HUES64 (cell line): Measurements from ENCODE around the gene ATP11B.

ENCODE experiments used
- H3K27ac ChIP-seq: 2 replicates; pipeline ENCODE4 v1.7.0; 2013; ENCODE audit warnings: low read depth, low read length, inconsistent platforms
- H3K27me3 ChIP-seq: 2 replicates; pipeline ENCODE4 v1.6.1; 2013; ENCODE audit warnings: mild to moderate bottlenecking, low read length; ENCODE audit not compliant: insufficient read depth
- H3K36me3 ChIP-seq: 2 replicates; pipeline ENCODE4 v1.6.1; 2013; ENCODE audit warnings: mild to moderate bottlenecking, low read length; ENCODE audit not compliant: insufficient read depth
- H3K4me1 ChIP-seq: 2 replicates; pipeline ENCODE4 v1.6.1; 2013; ENCODE audit warnings: mild to moderate bottlenecking, low read length, moderate library complexity; ENCODE audit not compliant: insufficient read depth
- H3K4me3 ChIP-seq: 2 replicates; pipeline ENCODE4 v1.5.1; 2013; ENCODE audit warnings: mild to moderate bottlenecking, low read length, moderate library complexity
- H3K9ac ChIP-seq: 2 replicates; pipeline ENCODE4 v1.6.1; 2013; ENCODE audit warnings: mild to moderate bottlenecking, low read depth, low read length
- H3K9me3 ChIP-seq: 2 replicates; pipeline ENCODE4 v1.6.1; 2013; ENCODE audit warnings: low read depth, low read length; ENCODE audit not compliant: insufficient read depth
- WGBS: fragments of 150-250, 120-280 bp; methylation state at CpG from one replicate; pipeline ENCODE4 v1.1.7; 2013; ENCODE audit warnings: missing lambda C conversion rate; 5-methylcytosine and 5-hydroxymethylcytosine counted together

ATP11B gene

GRCh38 chr3:182913889-182914288, 120.6 kb downstream of the ATP11B start:
- 95% methylated on average over 4 of the region's 4 CpGs for WGBS
- H3K36me3 ChIP-seq: no peaks in the 10 kb centered on the region
- H3K9ac ChIP-seq: no peak overlapping the region
- no peaks in the 10 kb centered on the region for H3K9me3 ChIP-seq
- no peak overlapping the region for H3K27ac ChIP-seq
- H3K27me3 ChIP-seq: no peaks in the 10 kb centered on the region
- no peaks in the 10 kb centered on the region for H3K4me1 ChIP-seq
- H3K4me3 ChIP-seq: no peak overlapping the region

DNA sequence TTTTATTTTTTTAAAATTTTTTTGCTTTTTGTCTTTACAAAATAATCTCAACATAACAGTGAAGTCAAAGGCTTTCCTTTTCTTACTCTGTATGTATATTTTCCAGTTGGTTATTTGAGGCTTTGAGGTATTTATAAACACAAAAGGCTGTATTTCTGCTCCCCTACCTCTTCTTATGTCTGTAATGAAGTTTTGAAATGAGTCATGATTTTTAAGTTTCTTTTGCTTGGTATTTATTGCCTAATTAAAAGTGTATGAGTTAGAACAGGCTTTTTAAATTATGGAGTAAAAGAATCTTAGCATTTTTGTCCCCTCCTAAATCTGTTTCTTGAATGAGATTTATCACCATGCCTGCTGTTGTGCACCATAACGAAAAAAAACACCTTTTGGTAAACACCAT, 121.0 kb downstream of the ATP11B start:
- 88% methylated on average over 1 of the region's 1 CpG for WGBS
- Histone ChIP-seq H3K36me3 (no peaks in the 10 kb centered on the region), H3K9ac (no peak overlapping the region)

GRCh38 chr3:182917134-182917533, 123.8 kb downstream of the ATP11B start:
- H3K27ac ChIP-seq: no peak overlapping the region
- H3K4me1 ChIP-seq: peaks cover 11% of the 10 kb centered on the region
- 88% methylated on average over 3 of the region's 3 CpGs for WGBS
- no peaks in the 10 kb centered on the region for H3K27me3 ChIP-seq
- no peaks in the 10 kb centered on the region for H3K9me3 ChIP-seq
- no peaks in the 10 kb centered on the region for H3K36me3 ChIP-seq
- H3K4me3 ChIP-seq: no peak overlapping the region
- no peak overlapping the region for H3K9ac ChIP-seq

More for the DNA sequence above, 121.0 kb downstream of the ATP11B start:
- H3K27me3 ChIP-seq: no peaks in the 10 kb centered on the region
- H3K4me1 ChIP-seq: no peaks in the 10 kb centered on the region
- no peak overlapping the region for H3K4me3 ChIP-seq
- no peaks in the 10 kb centered on the region for H3K9me3 ChIP-seq
- H3K27ac ChIP-seq: no peak overlapping the region

GRCh38 chr3:182919866-182920357, 126.6 kb downstream of the ATP11B start:
- peak overlapping the region; percentile 3; the same call in 1 of the 2 replicates for H3K27ac ChIP-seq
- no peak overlapping the region for H3K9ac ChIP-seq
- no peaks in the 10 kb centered on the region for H3K36me3 ChIP-seq
- H3K4me1 ChIP-seq: peaks cover 11% of the 10 kb centered on the region
- H3K27me3 ChIP-seq: no peaks in the 10 kb centered on the region
- WGBS: 98% methylated on average over 3 of the region's 5 CpGs
- no peaks in the 10 kb centered on the region for H3K9me3 ChIP-seq
- H3K4me3 ChIP-seq: no peak overlapping the region

- 60% methylated on average over 9 of the region's 9 CpGs for WGBS
- Histone ChIP-seq H3K27me3 (no peaks in the 10 kb centered on the region), H3K9me3 (no peaks in the 10 kb centered on the region), H3K36me3 (no peaks in the 10 kb centered on the region), H3K4me3 (no peak overlapping the region), H3K9ac (peak overlapping the region; percentile 25; the same call in 1 of the 2 replicates), H3K27ac (peak overlapping the region; percentile 3; the same call in 1 of the 2 replicates), H3K4me1 (peaks cover 11% of the 10 kb centered on the region)
Observed at GRCh38 chr3:182920515-182921084, 127.3 kb downstream of the ATP11B start.

GRCh38 chr3:182921665-182922355, 128.5 kb downstream of the ATP11B start:
- Histone ChIP-seq H3K36me3 (no peaks in the 10 kb centered on the region), H3K4me1 (peaks cover 11% of the 10 kb centered on the region), H3K27ac (no peak overlapping the region), H3K9ac (no peak overlapping the region), H3K4me3 (no peak overlapping the region), H3K27me3 (no peaks in the 10 kb centered on the region), H3K9me3 (no peaks in the 10 kb centered on the region)
- WGBS: 100% methylated on average over 2 of the region's 4 CpGs

GRCh38 chr3:182925330-182925943, 132.1 kb downstream of the ATP11B start:
- H3K4me1 ChIP-seq: peaks cover 6% of the 10 kb centered on the region
- no peak overlapping the region for H3K4me3 ChIP-seq
- no peaks in the 10 kb centered on the region for H3K27me3 ChIP-seq
- no peaks in the 10 kb centered on the region for H3K36me3 ChIP-seq
- 97% methylated on average over 4 of the region's 4 CpGs for WGBS
- H3K9ac ChIP-seq: no peak overlapping the region
- no peak overlapping the region for H3K27ac ChIP-seq
- no peaks in the 10 kb centered on the region for H3K9me3 ChIP-seq

- no peaks in the 10 kb centered on the region for H3K27me3 ChIP-seq
- H3K9ac ChIP-seq: no peak overlapping the region
- WGBS: 93% methylated on average over 3 of the region's 3 CpGs
- H3K9me3 ChIP-seq: no peaks in the 10 kb centered on the region
- H3K27ac ChIP-seq: no peak overlapping the region
- H3K4me1 ChIP-seq: peaks cover under 1% of the 10 kb centered on the region; the same call in 1 of the 2 replicates
- H3K4me3 ChIP-seq: no peak overlapping the region
- H3K36me3 ChIP-seq: no peaks in the 10 kb centered on the region
Observed at GRCh38 chr3:182925944-182926337, 132.6 kb downstream of the ATP11B start.

DNA sequence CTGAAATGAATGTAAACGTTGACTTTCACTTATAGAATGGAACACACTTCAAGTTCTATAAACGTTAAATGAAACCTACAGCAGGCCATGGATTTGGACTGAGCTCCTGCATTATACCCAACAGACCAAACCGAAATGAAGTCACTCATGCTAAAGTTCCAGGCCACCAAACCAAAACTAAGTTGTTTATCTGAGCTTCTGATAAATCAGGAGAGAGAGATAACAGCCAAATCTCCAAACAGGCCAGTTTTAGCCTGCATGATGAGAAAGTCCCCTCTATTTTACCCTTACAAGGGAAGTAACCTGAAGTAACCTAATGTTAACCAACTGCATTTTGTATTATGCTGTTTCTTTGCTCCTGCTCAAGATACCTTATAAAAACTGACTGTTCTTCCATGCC, 142.5 kb downstream of the ATP11B start:
- Histone ChIP-seq H3K4me3 (no peak overlapping the region), H3K4me1 (peaks cover 12% of the 10 kb centered on the region; the same call in 1 of the 2 replicates), H3K27me3 (no peaks in the 10 kb centered on the region), H3K9ac (no peak overlapping the region), H3K9me3 (peaks cover 4% of the 10 kb centered on the region; the same call in 1 of the 2 replicates), H3K36me3 (peaks cover 7% of the 10 kb centered on the region; the same call in 1 of the 2 replicates), H3K27ac (no peak overlapping the region)
- WGBS: 97% methylated on average over 3 of the region's 3 CpGs

DNA sequence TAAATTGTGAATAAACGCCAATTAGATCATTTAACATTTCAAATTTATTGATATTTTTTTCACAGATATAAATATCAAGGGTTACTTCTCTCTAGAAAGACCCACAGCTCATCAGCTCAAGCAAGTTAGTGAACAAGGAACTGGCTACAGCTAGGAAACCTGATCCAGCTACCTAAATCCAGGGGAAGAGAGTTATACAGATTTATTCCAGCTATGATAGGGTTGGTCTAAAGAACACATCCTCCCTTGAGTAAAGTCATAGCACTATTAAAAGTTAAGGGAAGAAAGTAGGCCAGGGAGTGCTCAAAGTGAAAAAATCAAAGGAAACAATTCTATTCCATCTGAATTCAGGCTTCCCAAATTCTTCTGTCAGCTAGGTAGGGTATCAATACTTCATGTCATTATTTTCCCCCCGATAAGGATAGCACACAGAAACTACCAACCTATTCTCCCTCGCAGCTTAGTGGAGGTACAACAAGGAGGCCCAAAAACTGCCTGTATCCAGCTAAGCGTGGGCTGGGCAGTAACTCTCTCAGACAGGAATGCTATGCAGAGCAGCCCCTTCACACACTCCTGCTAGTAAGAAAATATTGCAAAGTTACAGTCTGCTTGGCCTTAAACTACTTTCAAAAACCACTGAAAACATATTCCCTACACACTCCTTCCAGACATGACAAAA, 143.1 kb downstream of the ATP11B start:
- H3K4me1 ChIP-seq: peaks cover 16% of the 10 kb centered on the region; the same call in 1 of the 2 replicates
- H3K9ac ChIP-seq: no peak overlapping the region
- no peaks in the 10 kb centered on the region for H3K27me3 ChIP-seq
- 90% methylated on average over 3 of the region's 4 CpGs for WGBS
- H3K27ac ChIP-seq: no peak overlapping the region
- peaks cover 7% of the 10 kb centered on the region; the same call in 1 of the 2 replicates for H3K36me3 ChIP-seq
- no peak overlapping the region for H3K4me3 ChIP-seq
- peaks cover 4% of the 10 kb centered on the region; the same call in 1 of the 2 replicates for H3K9me3 ChIP-seq

DNA sequence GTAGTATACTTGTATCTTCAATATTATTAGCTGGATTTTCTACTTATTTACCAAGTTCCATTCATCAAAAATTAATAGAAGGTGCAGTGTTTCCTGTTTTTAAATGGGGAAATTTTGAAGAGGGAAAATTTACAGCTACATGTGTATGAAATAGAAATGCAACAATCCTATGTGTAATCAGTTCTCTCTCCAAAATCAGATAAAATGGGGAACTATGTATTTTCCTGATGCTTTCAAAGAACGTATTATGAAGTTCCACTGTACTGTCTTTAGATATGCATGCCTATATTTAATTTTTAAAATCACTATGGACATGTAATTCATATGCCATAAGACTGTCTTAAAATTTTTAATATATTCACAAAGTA, 143.6 kb downstream of the ATP11B start:
- peaks cover 16% of the 10 kb centered on the region; the same call in 1 of the 2 replicates for H3K4me1 ChIP-seq
- no CpG with 5 or more reads among the region's 1 CpG for WGBS
- H3K36me3 ChIP-seq: peaks cover 7% of the 10 kb centered on the region; the same call in 1 of the 2 replicates
- H3K4me3 ChIP-seq: no peak overlapping the region
- no peak overlapping the region for H3K9ac ChIP-seq
- no peaks in the 10 kb centered on the region for H3K27me3 ChIP-seq
- no peak overlapping the region for H3K27ac ChIP-seq
- H3K9me3 ChIP-seq: peaks cover 4% of the 10 kb centered on the region; the same call in 1 of the 2 replicates
